GM21423 (cell line): ENCODE measurements around the gene DLST.

Source experiments
- ATAC-seq: cut with Tn5 transposase; IDR thresholded peaks from one replicate; pipeline ENCODE4 v1.9.1; 2021; ENCODE audit warnings: mild to moderate bottlenecking, moderate library complexity; ENCODE audit not compliant: unreplicated experiment

The DLST gene

GRCh38 chr14:74952697-74953484, 71.2 kb downstream of the DLST start:
- no peak for ATAC-seq
